ENCODE measurements around the gene TNFRSF12A.

DNA sequence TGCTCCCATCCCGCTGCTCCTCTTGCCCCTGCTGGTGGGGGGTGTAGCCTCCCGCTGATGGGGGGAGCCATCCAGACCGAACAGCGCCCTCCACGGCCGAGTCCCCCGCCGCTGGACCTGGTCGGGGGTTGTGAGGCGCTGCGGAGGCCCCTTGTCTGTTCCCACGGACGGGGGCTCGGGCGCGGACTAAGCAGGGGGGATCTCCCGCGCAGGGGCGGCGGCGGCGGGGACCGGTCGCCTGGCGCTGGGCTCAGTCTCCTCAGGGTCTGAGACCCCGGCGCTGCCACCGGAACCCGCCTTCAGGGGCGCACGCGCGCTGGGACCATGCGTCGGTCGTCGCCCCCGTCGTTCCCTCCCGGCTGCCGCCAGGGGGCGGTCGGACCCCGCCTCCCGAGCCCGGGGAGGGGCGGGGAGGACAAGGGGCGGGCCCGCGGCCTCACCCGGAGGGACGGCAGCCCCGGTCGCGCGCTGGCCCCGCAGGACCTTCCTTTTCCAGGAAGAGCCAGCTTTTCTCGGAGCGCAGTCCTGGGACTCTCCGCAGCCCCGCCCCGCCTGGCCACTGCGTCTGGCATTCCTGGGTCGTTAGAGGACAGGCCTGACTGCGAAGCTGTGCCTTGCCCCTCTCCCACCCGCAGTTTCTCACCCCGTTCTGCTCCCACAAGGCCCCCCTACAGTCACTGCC, 39.0 kb downstream of the TNFRSF12A start:
- TF ChIP-seq POLR2A (IDR thresholded peaks at IDR 0.05; ENCODE audit: low read length), result peak; percentile 53
- TF ChIP-seq, protein P1, sequence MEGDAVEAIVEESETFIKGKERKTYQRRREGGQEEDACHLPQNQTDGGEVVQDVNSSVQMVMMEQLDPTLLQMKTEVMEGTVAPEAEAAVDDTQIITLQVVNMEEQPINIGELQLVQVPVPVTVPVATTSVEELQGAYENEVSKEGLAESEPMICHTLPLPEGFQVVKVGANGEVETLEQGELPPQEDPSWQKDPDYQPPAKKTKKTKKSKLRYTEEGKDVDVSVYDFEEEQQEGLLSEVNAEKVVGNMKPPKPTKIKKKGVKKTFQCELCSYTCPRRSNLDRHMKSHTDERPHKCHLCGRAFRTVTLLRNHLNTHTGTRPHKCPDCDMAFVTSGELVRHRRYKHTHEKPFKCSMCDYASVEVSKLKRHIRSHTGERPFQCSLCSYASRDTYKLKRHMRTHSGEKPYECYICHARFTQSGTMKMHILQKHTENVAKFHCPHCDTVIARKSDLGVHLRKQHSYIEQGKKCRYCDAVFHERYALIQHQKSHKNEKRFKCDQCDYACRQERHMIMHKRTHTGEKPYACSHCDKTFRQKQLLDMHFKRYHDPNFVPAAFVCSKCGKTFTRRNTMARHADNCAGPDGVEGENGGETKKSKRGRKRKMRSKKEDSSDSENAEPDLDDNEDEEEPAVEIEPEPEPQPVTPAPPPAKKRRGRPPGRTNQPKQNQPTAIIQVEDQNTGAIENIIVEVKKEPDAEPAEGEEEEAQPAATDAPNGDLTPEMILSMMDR (IDR thresholded peaks at IDR 0.05), result peak; percentile 82
- TF ChIP-seq RARB (CRISPR knock-in tag; IDR thresholded peaks at IDR 0.05), result no peak
- no peak for TF ChIP-seq ESRRA (IDR thresholded peaks at IDR 0.05; ENCODE audit: borderline replicate concordance, low read length)
- TF ChIP-seq RFX5 (IDR thresholded peaks at IDR 0.05), result no peak
- no peak for TF ChIP-seq ZSCAN20 (CRISPR knock-in tag; IDR thresholded peaks at IDR 0.05)
- no peak for TF ChIP-seq POLR2AphosphoS2 (conservative IDR thresholded peaks at IDR 0.05; ENCODE audit: low read length)
